K562 (cell line): ENCODE results near the gene CALHM1. TPM values are rescaled to one million over a fixed set of nuclear protein-coding genes. Genes with fewer than 3 reads are reported as not detected.

Source experiments
- ATAC-seq: fragments of 200-7000 bp; cut with Tn5 transposase; 3 replicates; pipeline ENCODE4 v1.9.1; 2020; ENCODE audit warnings: moderate library complexity
- BruUV-seq: library from RNA; stranded (reverse); fragments of 400-500 nt; replicated peaks from 2 replicates; lab custom pipeline; 2021; lab: Mats Ljungman, UMichigan
- CTCF ChIA-PET: fragments of 300-600 bp; formaldehyde crosslinking; extraction: SDS; loops from one replicate; lab custom pipeline; 2021; ENCODE audit warnings: low intra/inter-chr PET ratio; lab: Yijun Ruan, JAX
- POLR2A ChIA-PET: fragments of 300-600, 350-650 bp; sonication (Branson Sonifier 250); formaldehyde crosslinking; extraction: SDS; loops from one replicate; lab custom pipeline; 2021; ENCODE audit warnings: antibody characterized with exemption, inconsistent platforms; lab: Yijun Ruan, JAX
- DNase-seq, 4 experiments: peaks; one replicate each; pipeline versions ENCODE4 v3.0.0 to v3.0.0-alpha.2; 2011 to 2018; ENCODE audit warnings: low spot score in 3 of 4, mixed read lengths in 3 of 4; ENCODE audit errors: extremely low read depth in 1 of 4
- FAIRE-seq: peaks from 2 replicates; lab custom pipeline; 2011; peaks lifted over from hg19 to GRCh38; lab: Jason Lieb, UNC
- H2AFZ ChIP-seq: 2 replicates; pipeline ENCODE4 v1.6.0; 2011; ENCODE audit warnings: low read depth, low read length, control low read depth, inconsistent platforms
- H3K27ac ChIP-seq: fragments of 200-600 bp; 3 replicates; pipeline ENCODE4 v1.8.0; 2011; ENCODE audit warnings: low read depth, mild to moderate bottlenecking, control low read depth, inconsistent platforms, low read length, moderate library complexity, mixed read lengths; ENCODE audit errors: extremely low read depth
- H3K27me3 ChIP-seq, 2 experiments: fragments of 300-600 bp in 1 of 2; 2 replicates in 1 of 2; 3 replicates in 1 of 2; pipeline versions ENCODE4 v1.6.0 to v1.8.0; 2011; ENCODE audit warnings: inconsistent platforms in 2 of 2, low read length in 2 of 2, mild to moderate bottlenecking in 1 of 2, mixed read lengths in 1 of 2, moderate library complexity in 1 of 2; ENCODE audit not compliant: control insufficient read depth in 2 of 2, insufficient read depth in 2 of 2
- H3K36me3 ChIP-seq: fragments of 300-600 bp; 3 replicates; pipeline ENCODE4 v1.8.0; 2011; ENCODE audit warnings: mild to moderate bottlenecking, low read length, inconsistent platforms; ENCODE audit not compliant: control insufficient read depth, insufficient read depth
- H3K4me1 ChIP-seq, 2 experiments: fragments of 200-600 bp in 1 of 2; replicated peaks in 1 of 2; 2 replicates in 1 of 2; 3 replicates in 1 of 2; pipeline versions ENCODE4 v1.5.1 to v1.8.0; 2011; ENCODE audit warnings: inconsistent platforms in 2 of 2, low read length in 2 of 2, mild to moderate bottlenecking in 1 of 2, mixed read lengths in 1 of 2, moderate library complexity in 1 of 2; ENCODE audit not compliant: control insufficient read depth in 2 of 2, insufficient read depth in 2 of 2
- H3K4me2 ChIP-seq: 2 replicates; pipeline ENCODE4 v1.6.1; 2011; ENCODE audit warnings: low read length, control low read depth, inconsistent platforms, mixed read lengths; ENCODE audit not compliant: insufficient read depth
- H3K4me3 ChIP-seq: fragments of 200-600 bp; sonication (generic), shearing (Covaris generic); 2 replicates; pipeline ENCODE4 v1.5.1; 2016; ENCODE audit warnings: control low read depth, inconsistent platforms
- H3K79me2 ChIP-seq: fragments of 200-600 bp; 3 replicates; pipeline ENCODE4 v1.8.0; 2011; ENCODE audit warnings: low read length, inconsistent platforms; ENCODE audit not compliant: control insufficient read depth, insufficient read depth
- H3K9ac ChIP-seq, 2 experiments: 2 replicates each; pipeline versions ENCODE4 v1.6.0 to v1.6.1; 2011; ENCODE audit warnings: low read depth in 2 of 2, low read length in 2 of 2, control low read depth in 1 of 2, inconsistent platforms in 1 of 2, mild to moderate bottlenecking in 1 of 2, mixed read lengths in 1 of 2; ENCODE audit not compliant: insufficient read depth in 1 of 2
- H3K9me1 ChIP-seq: one replicate; pipeline ENCODE4 v1.6.0; 2011; ENCODE audit warnings: inconsistent platforms, mild to moderate bottlenecking, low read length, moderate library complexity; ENCODE audit not compliant: control insufficient read depth, insufficient read depth
- H3K9me3 ChIP-seq: replicated peaks from 2 replicates; pipeline ENCODE4 v1.5.1; 2011; ENCODE audit warnings: low read depth, low read length, inconsistent platforms; ENCODE audit not compliant: control insufficient read depth, insufficient read depth
- H4K20me1 ChIP-seq: replicated peaks from 2 replicates; pipeline ENCODE4 v1.6.1; 2011; ENCODE audit warnings: low read length, inconsistent platforms, mixed read lengths; ENCODE audit not compliant: control insufficient read depth, insufficient read depth
- DDX20 ChIP-seq: fragments of 450-650 bp; IDR thresholded peaks from 2 replicates; pipeline ENCODE4 v1.6.1; 2016; ENCODE audit warnings: missing genetic modification characterization, low read depth, mild to moderate bottlenecking, missing compliant biosample characterization, moderate library complexity
- ELF2 ChIP-seq: fragments of 250-450 bp; sonication (Bioruptor Pico); IDR thresholded peaks from 2 replicates; pipeline ENCODE4 v1.5.0; 2021; ENCODE audit warnings: mild to moderate bottlenecking
- HDAC8 ChIP-seq: fragments of 450-650 bp; IDR thresholded peaks from 2 replicates; pipeline ENCODE4 v1.6.1; 2016; ENCODE audit warnings: mild to moderate bottlenecking, missing genetic modification characterization, moderate library complexity, missing compliant biosample characterization
- IFI16 ChIP-seq: fragments of 250-450 bp; sonication (Bioruptor Pico); IDR thresholded peaks from 2 replicates; pipeline ENCODE4 v2.1.2; 2022; ENCODE audit warnings: mild to moderate bottlenecking, inconsistent platforms
- ILK ChIP-seq: fragments of 450-650 bp; IDR thresholded peaks from 2 replicates; pipeline ENCODE4 v1.6.1; 2016; ENCODE audit warnings: missing genetic modification characterization, low read depth, mild to moderate bottlenecking, missing compliant biosample characterization, moderate library complexity, borderline replicate concordance
- MAFG ChIP-seq: fragments of 450-650 bp; conservative IDR thresholded peaks from 2 replicates; pipeline ENCODE4 v1.6.1; 2016; ENCODE audit warnings: missing genetic modification characterization, missing compliant biosample characterization
- MEF2D ChIP-seq: conservative IDR thresholded peaks from 2 replicates; pipeline ENCODE4 v1.6.1; 2016; ENCODE audit warnings: low read depth, missing genetic modification characterization, missing compliant biosample characterization
- PCBP1 ChIP-seq: fragments of 200-400 bp; formaldehyde crosslinking; IDR thresholded peaks from 2 replicates; pipeline ENCODE4 v1.6.1; 2018; ENCODE audit warnings: mild to moderate bottlenecking, low read depth, low read length; ENCODE audit not compliant: poor library complexity, severe bottlenecking
- POLR2AphosphoS5 ChIP-seq: IDR thresholded peaks from 2 replicates; pipeline ENCODE4 v1.6.1; 2011; ENCODE audit warnings: mild to moderate bottlenecking, low read depth, low read length, moderate library complexity; ENCODE audit not compliant: control insufficient read depth, insufficient read depth
- SAFB ChIP-seq: fragments of 200-400 bp; formaldehyde crosslinking; IDR thresholded peaks from 2 replicates; pipeline ENCODE4 v1.6.1; 2017; ENCODE audit warnings: low read depth, low read length, borderline replicate concordance
- SFPQ ChIP-seq: fragments of 200-400 bp; formaldehyde crosslinking; IDR thresholded peaks from 2 replicates; pipeline ENCODE4 v1.6.1; 2017; ENCODE audit warnings: mild to moderate bottlenecking, low read depth, low read length, moderate library complexity
- TRIM28 ChIP-seq: fragments of 450-650 bp; IDR thresholded peaks from 2 replicates; pipeline ENCODE4 v1.6.1; 2017
- ZC3H11A ChIP-seq: IDR thresholded peaks from 2 replicates; pipeline ENCODE4 v1.6.1; 2012; ENCODE audit warnings: low read depth, low read length, improper control_type of control experiment
- ZNF644 ChIP-seq: fragments of 200-800 bp; sonication (Bioruptor generic); IDR thresholded peaks from 2 replicates; pipeline ENCODE4 v1.6.1; 2016; ENCODE audit warnings: low read depth, missing genetic modification characterization, missing compliant biosample characterization
- WGBS: fragments of 100-300 bp; shearing (Covaris generic); methylation state at CpG from one replicate; pipeline ENCODE4 v1.1.6; 2016; ENCODE audit warnings: low coverage, mixed read lengths; ENCODE audit not compliant: insufficient coverage; ENCODE audit errors: missing lambda C conversion rate; 5-methylcytosine and 5-hydroxymethylcytosine counted together
- in situ Hi-C: fragments of 300-500 bp; cut with MboI; formaldehyde crosslinking; loops from 4 replicates; pipeline ENCODE4 v1.15.0; 2018; ENCODE audit warnings: inconsistent platforms, mixed read lengths
- intact Hi-C: fragments of 100-400 bp; cut with micrococcal nuclease; formaldehyde crosslinking; loops from 2 replicates; pipeline ENCODE4 v1.14.2; 2022
- polyA plus RNA-seq, 8 experiments: library from polyadenylated mRNA; depleted of rRNA in 4 of 8; stranded (reverse) in 5 of 8; unstranded in 3 of 8; fragments of >200 nt; fragmentation: Nextera tagmentation in 2 of 8; fragmentation: Illumina TruSeq in 1 of 8; extraction: Ambion mirVana in 2 of 8; extraction: Trizol in 1 of 8; gene quantifications; 2 replicates each; pipeline versions ENCODE4 v1.2.1 to v1.2.3, GENCODE V29; 2011 to 2014; ENCODE audit warnings: inconsistent platforms in 1 of 8, missing spikeins in 1 of 8
- total RNA-seq, 7 experiments: library from RNA; depleted of rRNA in 6 of 7; stranded (reverse); fragments of >200 nt in 6 of 7; fragmentation: Illumina TruSeq in 2 of 7; extraction: Trizol in 2 of 7; gene quantifications; 2 replicates each; pipeline versions ENCODE4 v1.2.1 to v1.2.3, GENCODE V29; 2011 to 2021; ENCODE audit warnings: low replicate concordance in 1 of 7

Gene CALHM1
- total and polyA plus RNA-seq, 9 of the 15 experiments (the other 6 are each of a cell fraction or from before 2014, with no cell fraction given) = 0.03 TPM; not detected in 8

GRCh38 chr10:103463499-103463898 is 4.8 kb upstream of the CALHM1 start:
- ChIA-PET CTCF (no interaction called here), POLR2A (interaction anchor here (0.5 to 1.2 kb wide), 3 partner anchors 11 to 13 kb away, joined by 3 to 5 read pairs (median 3); no protein-coding TSS in a partner anchor)
- no peak for DNase-seq
- intact Hi-C loops = no loop called here
- Histone ChIP-seq H4K20me1 (no peaks in the 10 kb centered on the region), H3K36me3 (no peaks in the 10 kb centered on the region), H3K79me2 (no peaks in the 10 kb centered on the region), H3K9me1 (no peaks in the 10 kb centered on the region), H3K4me3 (no peak overlapping the region), H3K9ac (no peak overlapping the region), H3K4me2 (no peak overlapping the region), H3K27ac (no peak overlapping the region), H2AFZ (no peak overlapping the region), H3K4me1 (no peaks in the 10 kb centered on the region; a peak in 1 of 5 replicates), H3K9me3 (no peaks in the 10 kb centered on the region), H3K27me3 (peaks cover 0 to 6% of the 10 kb centered on the region in 2 experiments; a peak in 3 of 5 replicates)
- WGBS = 9% methylated on average over 4 of the region's 4 CpGs
- BruUV-seq = no TSS peak
- in situ Hi-C loops = no loop called here
- no peak for FAIRE-seq
- TF ChIP-seq ZNF644 (tag) = no peak
- TF ChIP-seq SAFB = no peak
- TF ChIP-seq HDAC8 (tag) = no peak
- no peak for TF ChIP-seq TRIM28
- TF ChIP-seq SFPQ = no peak
- no peak for TF ChIP-seq MEF2D (tag)
- TF ChIP-seq ELF2 (CRISPR knock-in tag) = no peak
- no peak for TF ChIP-seq ZC3H11A
- no peak for TF ChIP-seq MAFG (tag)
- TF ChIP-seq PCBP1 = no peak
- TF ChIP-seq DDX20 (tag) = no peak
- TF ChIP-seq IFI16 (CRISPR knock-in tag) = no peak
- TF ChIP-seq POLR2AphosphoS5 = no peak
- TF ChIP-seq ILK (tag) = no peak
- no peak for ATAC-seq
